BLaER1 treated with 17β-estradiol and CSF1 and Interleukin-3, amounts not matched to agents 10 nM and 100 nM (cell line): ENCODE measurements around the gene ZNF841.
"Not testable (repeated sequence)": the region's sequence is repeated elsewhere in the genome, so short reads cannot be mapped to it uniquely, and the experiment has no call there.

Experiments
- H3K27ac ChIP-seq, 11 experiments: shearing (Covaris generic); formaldehyde crosslinking; 2 replicates each; pipeline ENCODE4 v1.8.1; 2022
- H3K27me3 ChIP-seq, 11 experiments: shearing (Covaris generic); formaldehyde crosslinking; 2 replicates each; pipeline ENCODE4 v1.8.1; 2022
- H3K36me3 ChIP-seq, 11 experiments: shearing (Covaris generic); formaldehyde crosslinking; 2 replicates each; pipeline ENCODE4 v1.8.1; 2022
- H3K4me1 ChIP-seq, 10 experiments: shearing (Covaris generic); formaldehyde crosslinking; 2 replicates each; pipeline ENCODE4 v1.8.1; 2022
- H3K4me2 ChIP-seq, 11 experiments: shearing (Covaris generic); formaldehyde crosslinking; 2 replicates each; pipeline ENCODE4 v1.8.1; 2022
- H3K4me3 ChIP-seq, 10 experiments: shearing (Covaris generic); formaldehyde crosslinking; 2 replicates each; pipeline ENCODE4 v1.8.1; 2022
- H3K9ac ChIP-seq, 11 experiments: shearing (Covaris generic); formaldehyde crosslinking; 2 replicates each; pipeline ENCODE4 v1.8.1; 2022
- H3K9me3 ChIP-seq, 11 experiments: shearing (Covaris generic); formaldehyde crosslinking; replicated peaks in 1 of 11; 2 replicates each; pipeline ENCODE4 v1.8.1; 2022
- H4K20me1 ChIP-seq, 11 experiments: shearing (Covaris generic); formaldehyde crosslinking; 2 replicates each; pipeline ENCODE4 v1.8.1; 2022
- Cebpa-rat ChIP-seq, 11 experiments: shearing (Covaris generic); IDR thresholded peaks; 2 replicates each; pipeline ENCODE4 v1.8.1; 2022

Gene ZNF841

DNA sequence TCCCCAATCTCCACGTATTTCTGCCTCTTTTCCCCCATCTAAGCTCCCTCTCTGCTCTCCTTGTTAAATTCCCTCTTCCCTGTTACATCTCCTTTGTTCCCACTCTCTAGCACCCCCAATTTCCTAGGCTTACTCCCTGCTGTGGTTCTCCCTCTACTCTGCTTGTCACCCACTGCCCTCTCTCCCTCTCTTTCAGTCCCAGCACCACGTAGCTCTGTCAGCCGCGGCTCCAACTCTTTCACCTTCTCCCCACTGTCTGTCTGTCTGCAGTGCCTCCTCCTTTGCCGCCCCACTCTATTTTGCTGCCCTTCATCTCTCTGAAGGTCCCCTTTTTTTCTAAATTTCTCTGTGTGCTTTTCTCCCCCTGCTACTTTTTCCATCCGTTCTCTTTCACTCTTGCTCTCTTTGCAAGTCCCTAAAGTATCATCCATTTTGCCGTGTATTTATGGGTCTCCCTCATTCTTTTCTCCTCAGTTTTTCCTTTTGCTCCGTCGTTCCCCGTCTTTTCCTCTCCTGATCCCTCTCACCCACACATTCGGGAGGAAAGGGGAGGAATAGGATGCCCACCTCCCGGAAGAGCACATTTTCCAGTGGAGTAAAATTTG, 937 bp downstream of the ZNF841 start:
- peak overlapping the region; percentile 59 to 84 (median 74) for H3K4me2 ChIP-seq
- peak overlapping the region; percentile 79 to 90 (median 87) for H3K9ac ChIP-seq
- H3K27ac ChIP-seq, result peak overlapping the region in 10 of 11 experiments; percentile 77 to 92 (median 85); a peak in 19 of 22 replicates
- no peaks in the 10 kb centered on the region; a peak in 1 of 22 replicates for H4K20me1 ChIP-seq
- no peaks in the 10 kb centered on the region for H3K27me3 ChIP-seq
- H3K36me3 ChIP-seq, result peaks cover 39 to 61% (median 45%) of the 10 kb centered on the region in 11 experiments
- H3K4me1 ChIP-seq, result peaks cover 0 to 12% (median 0%) of the 10 kb centered on the region in 10 experiments; a peak in 3 of 20 replicates
- peak overlapping the region; percentile 68 to 84 (median 78) for H3K4me3 ChIP-seq
- peaks cover 97 to 100% (median 100%) of the 10 kb centered on the region in 11 experiments for H3K9me3 ChIP-seq
- no peak for TF ChIP-seq Cebpa-rat (IDR thresholded peaks at IDR 0.05)

DNA sequence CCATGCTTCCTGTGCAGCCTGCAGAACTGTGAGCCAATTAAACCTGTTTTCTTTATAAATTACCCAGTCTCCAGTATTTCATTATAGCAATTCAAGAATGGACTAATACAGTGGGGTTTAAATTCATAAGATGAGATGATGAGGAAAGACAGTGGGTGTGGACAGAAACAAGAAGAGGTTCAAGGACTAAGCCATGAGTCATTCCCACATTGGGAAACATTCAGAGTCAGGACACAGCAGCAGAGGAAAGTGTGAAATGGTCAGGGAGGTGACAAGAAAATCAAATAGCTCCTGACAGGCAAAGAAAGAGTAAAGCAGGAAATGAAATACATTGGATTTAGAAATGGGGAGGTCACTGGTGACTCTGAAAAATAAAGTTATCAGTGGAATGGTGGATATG, 9.1 kb downstream of the ZNF841 start:
- no peaks in the 10 kb centered on the region for H3K4me1 ChIP-seq
- H3K27me3 ChIP-seq, result no peaks in the 10 kb centered on the region
- H3K4me3 ChIP-seq, result no peak overlapping the region; a peak in 1 of 20 replicates
- H3K4me2 ChIP-seq, result no peak overlapping the region
- no peaks in the 10 kb centered on the region for H4K20me1 ChIP-seq
- H3K9ac ChIP-seq, result no peak overlapping the region
- TF ChIP-seq Cebpa-rat (IDR thresholded peaks at IDR 0.05), result no peak
- no peak overlapping the region for H3K27ac ChIP-seq
- peaks cover 96 to 100% (median 99%) of the 10 kb centered on the region in 11 experiments for H3K36me3 ChIP-seq
- peaks cover 98 to 100% (median 100%) of the 10 kb centered on the region in 11 experiments for H3K9me3 ChIP-seq

DNA sequence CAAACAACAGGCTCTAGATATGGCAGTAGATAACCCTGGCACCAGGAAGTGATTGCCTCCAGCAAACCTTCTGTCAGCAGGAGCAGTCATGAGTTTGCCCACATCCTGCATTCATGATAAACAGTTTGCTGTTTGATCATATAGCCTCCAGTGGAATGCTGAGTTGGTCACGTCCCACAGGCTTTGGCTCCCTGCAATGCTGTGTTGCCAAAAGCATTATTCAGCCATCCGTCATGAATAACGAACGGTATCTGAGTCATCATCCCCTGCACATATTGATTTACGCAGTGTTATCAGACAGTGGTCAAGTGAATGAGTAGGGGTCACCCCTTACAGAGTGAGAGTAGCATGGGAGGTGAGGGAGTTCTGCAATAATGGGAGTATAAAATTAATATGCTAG, 25.1 kb downstream of the ZNF841 start:
- H4K20me1 ChIP-seq, result no peaks in the 10 kb centered on the region
- no peak overlapping the region for H3K27ac ChIP-seq
- 0 out of 22 replicates have a peak, but pooled peaks cover 0 to 7% (median 0%) of the 10 kb centered on the region in 11 experiments for H3K27me3 ChIP-seq
- H3K9me3 ChIP-seq, result peaks cover 96 to 100% (median 100%) of the 10 kb centered on the region in 11 experiments
- no peaks in the 10 kb centered on the region for H3K4me1 ChIP-seq
- peak overlapping the region in 3 of 10 experiments; percentile 11 to 38 (median 34); a peak in 4 of 20 replicates for H3K4me3 ChIP-seq
- TF ChIP-seq Cebpa-rat (IDR thresholded peaks at IDR 0.05), result no peak
- peaks cover 91 to 100% (median 100%) of the 10 kb centered on the region in 11 experiments for H3K36me3 ChIP-seq
- H3K9ac ChIP-seq, result no peak overlapping the region
- H3K4me2 ChIP-seq, result no peak overlapping the region

DNA sequence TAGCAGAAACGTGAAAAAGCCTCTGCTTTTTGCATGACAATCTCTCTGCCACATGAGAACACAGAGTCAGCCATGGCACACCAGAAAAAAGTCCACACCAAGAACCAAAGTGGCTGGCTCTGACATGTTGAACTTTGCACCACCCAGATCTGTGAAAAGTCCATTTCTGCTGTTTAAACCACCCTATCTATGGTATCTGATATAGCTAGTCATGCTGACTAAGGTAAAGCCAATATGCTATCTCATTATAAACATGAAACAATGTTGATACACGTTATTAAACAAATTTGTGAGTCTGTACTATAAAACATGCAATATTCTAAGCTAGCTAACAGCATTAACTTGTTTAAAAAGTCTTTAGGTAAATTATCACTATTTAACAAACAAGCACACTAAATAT, 25.9 kb downstream of the ZNF841 start:
- peaks cover 96 to 100% (median 100%) of the 10 kb centered on the region in 11 experiments for H3K9me3 ChIP-seq
- 0 out of 20 replicates have a peak overlapping the region, but pooled peaks of 2 of the 10 experiments have one; percentile 28 to 35 for H3K4me3 ChIP-seq

DNA sequence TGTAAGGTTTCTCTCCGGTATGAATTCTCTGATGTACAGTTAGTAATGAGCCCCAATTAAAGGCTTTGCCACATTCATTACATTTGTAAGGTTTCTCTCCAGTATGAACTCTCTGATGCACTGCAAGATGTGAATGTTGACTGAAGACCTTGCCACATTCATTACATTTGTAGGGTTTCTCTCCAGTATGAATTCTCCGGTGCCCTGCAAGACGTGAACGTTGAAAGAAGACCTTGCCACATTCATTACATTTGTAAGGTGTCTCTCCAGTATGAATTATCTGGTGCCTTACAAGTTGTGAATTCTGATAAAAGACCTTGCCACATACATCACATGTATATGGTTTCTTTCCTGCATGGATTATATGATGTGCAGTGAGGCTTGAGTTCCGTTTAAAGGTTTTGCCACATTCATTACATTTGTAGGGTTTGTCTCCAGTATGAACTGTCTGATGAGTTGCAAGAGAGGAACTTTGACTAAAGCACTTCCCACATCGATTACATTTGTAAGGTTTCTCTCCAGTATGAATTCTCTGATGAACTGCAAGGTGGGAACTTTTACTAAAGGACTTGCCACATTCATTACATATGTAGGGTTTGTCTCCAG, 29.2 kb downstream of the ZNF841 start:
- no peaks in the 10 kb centered on the region for H4K20me1 ChIP-seq
- peaks cover 100% of the 10 kb centered on the region in 11 experiments for H3K9me3 ChIP-seq
- no peaks in the 10 kb centered on the region for H3K4me1 ChIP-seq
- TF ChIP-seq Cebpa-rat (IDR thresholded peaks at IDR 0.05), result no peak
- no peak overlapping the region for H3K9ac ChIP-seq
- 0 out of 22 replicates have a peak, but pooled peaks cover 0 to 7% (median 0%) of the 10 kb centered on the region in 11 experiments for H3K27me3 ChIP-seq
- H3K4me2 ChIP-seq, result no peak overlapping the region
- no peak overlapping the region for H3K27ac ChIP-seq
- peaks cover 90 to 100% (median 97%) of the 10 kb centered on the region in 11 experiments for H3K36me3 ChIP-seq
- peak overlapping the region; percentile 3 to 41 (median 20); a peak in 8 of 20 replicates for H3K4me3 ChIP-seq

More for the DNA sequence above, 25.9 kb downstream of the ZNF841 start:
- Histone ChIP-seq H3K9ac (no peak overlapping the region), H3K4me1 (no peaks in the 10 kb centered on the region), H3K36me3 (peaks cover 91 to 100% (median 100%) of the 10 kb centered on the region in 11 experiments), H3K4me2 (no peak overlapping the region), H4K20me1 (no peaks in the 10 kb centered on the region), H3K27ac (no peak overlapping the region), H3K27me3 (0 out of 22 replicates have a peak, but pooled peaks cover 0 to 7% (median 0%) of the 10 kb centered on the region in 11 experiments)
- TF ChIP-seq Cebpa-rat (IDR thresholded peaks at IDR 0.05), result no peak

DNA sequence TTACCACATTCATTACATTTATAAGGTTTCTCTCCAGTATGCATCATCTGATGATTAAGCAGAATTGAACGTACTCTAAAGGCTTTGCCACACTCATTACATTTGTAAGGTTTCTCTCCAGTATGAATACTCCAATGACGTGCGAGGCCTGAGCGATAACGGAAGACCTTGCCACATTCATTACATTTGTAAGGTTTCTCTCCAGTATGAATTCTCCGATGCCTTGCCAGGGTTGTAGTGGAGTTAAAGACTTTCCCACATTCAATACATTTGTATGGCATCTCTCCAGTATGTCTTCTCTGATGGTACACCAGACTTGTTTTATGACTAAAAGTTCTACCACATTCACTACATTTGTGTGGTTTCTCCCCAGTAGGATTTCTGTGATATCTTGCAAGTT, 30.2 kb downstream of the ZNF841 start:
- 0 out of 22 replicates have a peak, but pooled peaks cover 0 to 7% (median 0%) of the 10 kb centered on the region in 11 experiments for H3K27me3 ChIP-seq
- H3K9me3 ChIP-seq, result peaks cover 100% of the 10 kb centered on the region in 11 experiments
- peak overlapping the region in 8 of 10 experiments; percentile 3 to 41 (median 18); a peak in 10 of 20 replicates for H3K4me3 ChIP-seq
- no peak overlapping the region for H3K27ac ChIP-seq
- no peaks in the 10 kb centered on the region for H4K20me1 ChIP-seq
- no peaks in the 10 kb centered on the region for H3K4me1 ChIP-seq
- peaks cover 81 to 100% (median 95%) of the 10 kb centered on the region in 11 experiments for H3K36me3 ChIP-seq
- TF ChIP-seq Cebpa-rat (IDR thresholded peaks at IDR 0.05), result no peak
- H3K9ac ChIP-seq, result no peak overlapping the region
- no peak overlapping the region for H3K4me2 ChIP-seq

DNA sequence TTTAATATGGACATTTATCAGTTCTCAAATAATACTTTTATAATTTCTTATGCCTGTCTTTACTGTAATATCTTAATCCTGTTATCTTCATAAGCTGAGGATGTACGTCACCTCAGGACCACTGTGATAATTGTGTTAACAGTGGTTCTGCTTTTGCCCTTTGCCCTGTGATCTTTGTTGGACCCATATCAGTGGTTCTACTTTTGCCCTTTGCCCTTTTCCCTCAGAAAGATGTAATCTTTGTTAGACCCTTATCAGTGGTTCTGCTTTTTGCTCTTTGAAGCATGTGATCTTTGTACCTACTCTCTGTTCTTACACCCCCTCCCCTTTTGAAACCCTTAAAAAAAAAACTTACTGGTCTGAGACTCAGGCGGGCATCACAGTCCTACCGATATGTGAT, 39.1 kb downstream of the ZNF841 start:
- H3K9ac ChIP-seq, H4K20me1 ChIP-seq, H3K4me2 ChIP-seq, H3K4me1 ChIP-seq, H3K27ac ChIP-seq, H3K27me3 ChIP-seq, H3K4me3 ChIP-seq: not testable (repeated sequence)
- Histone ChIP-seq H3K36me3 (peaks cover 10 to 45% (median 31%) of the 10 kb centered on the region in 11 experiments), H3K9me3 (peaks cover 81 to 100% (median 95%) of the 10 kb centered on the region in 11 experiments)

DNA sequence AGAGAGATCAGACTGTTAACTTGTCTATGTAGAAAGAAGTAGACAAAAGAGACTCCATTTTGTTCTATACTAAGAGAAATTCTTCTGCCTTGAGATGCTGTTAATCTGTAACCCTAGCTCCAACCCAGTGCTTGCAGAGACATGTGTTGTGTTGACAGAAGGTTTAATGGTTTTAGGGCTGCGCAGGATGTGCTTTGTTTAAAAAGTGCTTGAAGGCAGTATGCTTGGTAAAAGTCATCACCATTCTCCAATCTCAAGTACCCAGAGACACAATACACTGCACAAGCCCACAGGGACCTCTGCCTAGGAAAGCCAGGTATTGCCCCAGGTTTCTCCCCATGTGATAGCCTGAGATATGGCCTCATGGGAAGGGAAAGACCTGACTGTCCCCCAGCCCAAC, 43.8 kb downstream of the ZNF841 start:
- H3K4me2 ChIP-seq, H3K9ac ChIP-seq, H3K4me3 ChIP-seq, H3K27me3 ChIP-seq, H4K20me1 ChIP-seq, H3K27ac ChIP-seq: not testable (repeated sequence)
- peaks cover 0 to 20% (median 12%) of the 10 kb centered on the region in 10 experiments; a peak in 13 of 20 replicates for H3K4me1 ChIP-seq
- H3K36me3 ChIP-seq, result peaks cover 10 to 33% (median 22%) of the 10 kb centered on the region in 11 experiments; a peak in 21 of 22 replicates
- H3K9me3 ChIP-seq, result peaks cover 55 to 73% (median 71%) of the 10 kb centered on the region in 11 experiments
